Progenitor cell of endocrine pancreas (in vitro differentiated cells): ENCODE results near the gene RAP1GDS1. TPM values are rescaled to one million over a fixed set of nuclear protein-coding genes. Genes with fewer than 3 reads are reported as not detected.

ENCODE experiments used
- DNase-seq: peaks from one replicate; pipeline ENCODE4 v3.0.0; 2021; ENCODE audit warnings: low spot score; ENCODE audit not compliant: unreplicated experiment
- H3K27ac Mint-ChIP-seq: 2 replicates; pipeline ENCODE4 v1.8.0; 2021; ENCODE audit warnings: mild to moderate bottlenecking, moderate library complexity, mixed read lengths
- H3K27me3 Mint-ChIP-seq: 2 replicates; pipeline ENCODE4 v1.8.0; 2021; ENCODE audit warnings: mixed read lengths
- H3K36me3 Mint-ChIP-seq: 2 replicates; pipeline ENCODE4 v1.8.0; 2022; ENCODE audit warnings: mixed read lengths; ENCODE audit not compliant: insufficient read depth
- H3K4me1 Mint-ChIP-seq: 2 replicates; pipeline ENCODE4 v1.8.0; 2021; ENCODE audit warnings: low read depth, mixed read lengths
- H3K4me3 Mint-ChIP-seq: 2 replicates; pipeline ENCODE4 v1.8.0; 2021; ENCODE audit warnings: low read depth, mild to moderate bottlenecking, moderate library complexity, mixed read lengths
- H3K9me3 Mint-ChIP-seq: 2 replicates; pipeline ENCODE4 v1.8.0; 2021; ENCODE audit warnings: low read depth, mixed read lengths
- total RNA-seq: library from RNA; stranded (reverse); gene quantifications from 2 replicates; pipeline ENCODE4 v1.2.1, GENCODE V29; 2021
- TF ChIP-seq, protein P1 (sequence below): fragments of 200-600 bp; sonication (generic); IDR thresholded peaks from one replicate; pipeline ENCODE4 v1.5.0; 2021; ENCODE audit warnings: antibody characterized with exemption, mild to moderate bottlenecking; ENCODE audit not compliant: unreplicated experiment

Gene RAP1GDS1
- total RNA-seq, 1 donor from 2014 or later = 24.4 TPM

GRCh38 chr4:98481167-98481566 is 220.0 kb downstream of the RAP1GDS1 start:
- Mint-ChIP-seq H3K9me3 (peaks cover 3% of the 10 kb centered on the region), H3K4me1 (peaks cover 15% of the 10 kb centered on the region), H3K4me3 (no peak overlapping the region), H3K36me3 (no peaks in the 10 kb centered on the region), H3K27me3 (no peaks in the 10 kb centered on the region), H3K27ac (no peak overlapping the region)
- DNase-seq = no peak
- TF ChIP-seq, protein P1, sequence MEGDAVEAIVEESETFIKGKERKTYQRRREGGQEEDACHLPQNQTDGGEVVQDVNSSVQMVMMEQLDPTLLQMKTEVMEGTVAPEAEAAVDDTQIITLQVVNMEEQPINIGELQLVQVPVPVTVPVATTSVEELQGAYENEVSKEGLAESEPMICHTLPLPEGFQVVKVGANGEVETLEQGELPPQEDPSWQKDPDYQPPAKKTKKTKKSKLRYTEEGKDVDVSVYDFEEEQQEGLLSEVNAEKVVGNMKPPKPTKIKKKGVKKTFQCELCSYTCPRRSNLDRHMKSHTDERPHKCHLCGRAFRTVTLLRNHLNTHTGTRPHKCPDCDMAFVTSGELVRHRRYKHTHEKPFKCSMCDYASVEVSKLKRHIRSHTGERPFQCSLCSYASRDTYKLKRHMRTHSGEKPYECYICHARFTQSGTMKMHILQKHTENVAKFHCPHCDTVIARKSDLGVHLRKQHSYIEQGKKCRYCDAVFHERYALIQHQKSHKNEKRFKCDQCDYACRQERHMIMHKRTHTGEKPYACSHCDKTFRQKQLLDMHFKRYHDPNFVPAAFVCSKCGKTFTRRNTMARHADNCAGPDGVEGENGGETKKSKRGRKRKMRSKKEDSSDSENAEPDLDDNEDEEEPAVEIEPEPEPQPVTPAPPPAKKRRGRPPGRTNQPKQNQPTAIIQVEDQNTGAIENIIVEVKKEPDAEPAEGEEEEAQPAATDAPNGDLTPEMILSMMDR = no peak

- Mint-ChIP-seq H3K4me1 (peaks cover 15% of the 10 kb centered on the region), H3K27ac (no peak overlapping the region)
- TF ChIP-seq, protein P1 = no peak
These were observed 221.3 kb downstream of the RAP1GDS1 start for GRCh38 chr4:98482503-98482846.

GRCh38 chr4:98482847-98483806 is 221.9 kb downstream of the RAP1GDS1 start:
- no peak for DNase-seq
- Mint-ChIP-seq H3K4me1 (peaks cover 15% of the 10 kb centered on the region), H3K9me3 (peaks cover 3% of the 10 kb centered on the region), H3K27me3 (no peaks in the 10 kb centered on the region), H3K36me3 (no peaks in the 10 kb centered on the region), H3K27ac (no peak overlapping the region), H3K4me3 (no peak overlapping the region)
- TF ChIP-seq, protein P1 = no peak

More at GRCh38 chr4:98482503-98482846, 221.3 kb downstream of the RAP1GDS1 start:
- H3K9me3 Mint-ChIP-seq = peaks cover 3% of the 10 kb centered on the region
- H3K36me3 Mint-ChIP-seq = no peaks in the 10 kb centered on the region
- H3K27me3 Mint-ChIP-seq = no peaks in the 10 kb centered on the region
- H3K4me3 Mint-ChIP-seq = no peak overlapping the region
- no peak for DNase-seq

GRCh38 chr4:98484031-98484430 is 222.8 kb downstream of the RAP1GDS1 start:
- H3K27me3 Mint-ChIP-seq = no peaks in the 10 kb centered on the region
- peaks cover 3% of the 10 kb centered on the region for H3K9me3 Mint-ChIP-seq
- H3K36me3 Mint-ChIP-seq = no peaks in the 10 kb centered on the region
- no peak overlapping the region for H3K27ac Mint-ChIP-seq
- DNase-seq = no peak
- TF ChIP-seq, protein P1 = no peak
- H3K4me1 Mint-ChIP-seq = peaks cover 15% of the 10 kb centered on the region
- H3K4me3 Mint-ChIP-seq = no peak overlapping the region

DNA sequence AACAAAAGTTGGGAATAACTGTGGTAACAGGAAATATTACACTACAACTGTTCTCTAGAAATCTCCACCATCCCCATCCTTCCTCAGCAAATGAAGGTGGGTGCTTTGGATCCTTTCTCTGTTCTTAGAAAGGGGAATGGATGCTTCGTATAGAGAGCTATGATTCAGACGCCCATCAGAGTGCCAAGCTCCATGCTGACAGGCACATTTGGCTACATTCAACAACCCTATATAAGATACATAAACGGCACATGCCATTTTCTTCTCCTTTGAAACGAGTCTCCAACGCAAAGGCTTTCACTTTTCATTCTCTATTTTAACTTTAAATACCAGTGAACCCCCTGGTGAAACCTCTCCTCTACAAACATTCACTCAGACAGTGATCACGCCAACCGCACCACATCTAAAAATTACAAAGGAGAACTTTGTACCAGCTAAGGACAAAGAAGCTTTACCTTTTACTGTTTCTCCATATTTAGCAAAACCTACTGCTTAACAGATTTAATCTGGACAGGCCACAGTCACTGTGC is 224.7 kb downstream of the RAP1GDS1 start:
- H3K27me3 Mint-ChIP-seq = no peaks in the 10 kb centered on the region
- DNase-seq = no peak
- no peaks in the 10 kb centered on the region for H3K36me3 Mint-ChIP-seq
- H3K4me3 Mint-ChIP-seq = no peak overlapping the region
- H3K9me3 Mint-ChIP-seq = no peaks in the 10 kb centered on the region
- TF ChIP-seq, protein P1 = no peak
- peaks cover 11% of the 10 kb centered on the region for H3K4me1 Mint-ChIP-seq
- H3K27ac Mint-ChIP-seq = no peak overlapping the region
